ENCODE data around the gene PLXNA3. TPM values are rescaled to one million over a fixed set of nuclear protein-coding genes. Genes with fewer than 3 reads are reported as not detected.

PLXNA3 gene
- total RNA-seq, 1 donor from 2014 or later = 458 TPM

GRCh38 chrX:154466907-154467306 lies 8.8 kb downstream of the PLXNA3 start:
- no peak for TF ChIP-seq CTCF (IDR thresholded peaks at IDR 0.05; ENCODE audit: partially characterized antibody, unreplicated experiment)
- no peak overlapping the region for H3K4me3 Mint-ChIP-seq (ENCODE audit: unreplicated experiment)
- peaks cover 2% of the 10 kb centered on the region for H3K27me3 Mint-ChIP-seq (ENCODE audit: unreplicated experiment)
- DNase-seq = no peak
- no peaks in the 10 kb centered on the region for H3K36me3 Mint-ChIP-seq (ENCODE audit: unreplicated experiment)
- H3K9me3 Mint-ChIP-seq (ENCODE audit: unreplicated experiment) = no peaks in the 10 kb centered on the region
- no peak overlapping the region for H3K27ac Mint-ChIP-seq (ENCODE audit: unreplicated experiment)
- H3K4me1 Mint-ChIP-seq (ENCODE audit: low read depth, unreplicated experiment) = peaks cover under 1% of the 10 kb centered on the region

GRCh38 chrX:154467556-154467955 lies 9.5 kb downstream of the PLXNA3 start:
- Mint-ChIP-seq H3K27ac (ENCODE audit: unreplicated experiment) (no peak overlapping the region), H3K9me3 (ENCODE audit: unreplicated experiment) (no peaks in the 10 kb centered on the region), H3K36me3 (ENCODE audit: unreplicated experiment) (no peaks in the 10 kb centered on the region), H3K27me3 (ENCODE audit: unreplicated experiment) (peaks cover 2% of the 10 kb centered on the region), H3K4me3 (ENCODE audit: unreplicated experiment) (no peak overlapping the region), H3K4me1 (ENCODE audit: low read depth, unreplicated experiment) (no peaks in the 10 kb centered on the region)
- no peak for DNase-seq
- no peak for TF ChIP-seq CTCF (IDR thresholded peaks at IDR 0.05; ENCODE audit: partially characterized antibody, unreplicated experiment)

- no peak for TF ChIP-seq CTCF (IDR thresholded peaks at IDR 0.05; ENCODE audit: partially characterized antibody, unreplicated experiment)
- Mint-ChIP-seq H3K27ac (ENCODE audit: unreplicated experiment) (no peak overlapping the region), H3K9me3 (ENCODE audit: unreplicated experiment) (peaks cover 1% of the 10 kb centered on the region), H3K27me3 (ENCODE audit: unreplicated experiment) (peaks cover 2% of the 10 kb centered on the region), H3K4me3 (ENCODE audit: unreplicated experiment) (no peak overlapping the region), H3K36me3 (ENCODE audit: unreplicated experiment) (no peaks in the 10 kb centered on the region), H3K4me1 (ENCODE audit: low read depth, unreplicated experiment) (no peaks in the 10 kb centered on the region)
- no peak for DNase-seq
Observed at GRCh38 chrX:154468217-154468616, 10.1 kb downstream of the PLXNA3 start.

- peaks cover 1% of the 10 kb centered on the region for H3K9me3 Mint-ChIP-seq (ENCODE audit: unreplicated experiment)
- H3K36me3 Mint-ChIP-seq (ENCODE audit: unreplicated experiment) = no peaks in the 10 kb centered on the region
- no peak for DNase-seq
- peaks cover 2% of the 10 kb centered on the region for H3K27me3 Mint-ChIP-seq (ENCODE audit: unreplicated experiment)
- H3K27ac Mint-ChIP-seq (ENCODE audit: unreplicated experiment) = no peak overlapping the region
- H3K4me1 Mint-ChIP-seq (ENCODE audit: low read depth, unreplicated experiment) = no peaks in the 10 kb centered on the region
- TF ChIP-seq CTCF (IDR thresholded peaks at IDR 0.05; ENCODE audit: partially characterized antibody, unreplicated experiment) = no peak
- no peak overlapping the region for H3K4me3 Mint-ChIP-seq (ENCODE audit: unreplicated experiment)
Observed at GRCh38 chrX:154469114-154469513, 11.0 kb downstream of the PLXNA3 start.

- Mint-ChIP-seq H3K4me3 (ENCODE audit: unreplicated experiment) (no peak overlapping the region), H3K27ac (ENCODE audit: unreplicated experiment) (no peak overlapping the region), H3K27me3 (ENCODE audit: unreplicated experiment) (peaks cover 2% of the 10 kb centered on the region), H3K9me3 (ENCODE audit: unreplicated experiment) (peaks cover 1% of the 10 kb centered on the region), H3K4me1 (ENCODE audit: low read depth, unreplicated experiment) (no peaks in the 10 kb centered on the region), H3K36me3 (ENCODE audit: unreplicated experiment) (no peaks in the 10 kb centered on the region)
- TF ChIP-seq CTCF (IDR thresholded peaks at IDR 0.05; ENCODE audit: partially characterized antibody, unreplicated experiment) = no peak
- DNase-seq = no peak
Observed at GRCh38 chrX:154469880-154470279, 11.8 kb downstream of the PLXNA3 start.
